NCI-H146 treated with DMSO at 0.1 percent for 48 hours (cell line): Measurements from ENCODE around the gene ETV5.
A peak's percentile ranks its signal among the peaks of the same experiment; 100 is the strongest.

Experiments used
- DNase-seq: peaks from one replicate; lab custom pipeline; 2025; ENCODE audit not compliant: unreplicated experiment; lab: John Stamatoyannopoulos, UW

The ETV5 gene

GRCh38 chr3:186108941-186109865, at the start of gene ETV5:
ETV5 (minus strand) TSS chr3:186109089; CDS start chr3:186105868, 3,221 bp downstream.
- peak; percentile 99 for DNase-seq

- DNase-seq = no peak
Measured at GRCh38 chr3:186154641-186155040, 45.8 kb upstream of the ETV5 start.

GRCh38 chr3:186152889-186153292, 44.0 kb upstream of the ETV5 start:
- no peak for DNase-seq

GRCh38 chr3:186152361-186152798, 43.5 kb upstream of the ETV5 start:
- no peak for DNase-seq

GRCh38 chr3:186151077-186151971, 42.4 kb upstream of the ETV5 start:
- no peak for DNase-seq

GRCh38 chr3:186150041-186150830, 41.3 kb upstream of the ETV5 start:
- no peak for DNase-seq

GRCh38 chr3:186149319-186149960, 40.6 kb upstream of the ETV5 start:
- DNase-seq = no peak

- DNase-seq = no peak
Measured at GRCh38 chr3:186144257-186144656, 35.4 kb upstream of the ETV5 start.

- DNase-seq = no peak
Measured at GRCh38 chr3:186143250-186143649, 34.4 kb upstream of the ETV5 start.

GRCh38 chr3:186142393-186142932, 33.6 kb upstream of the ETV5 start:
- no peak for DNase-seq

- no peak for DNase-seq
Measured at GRCh38 chr3:186141790-186142189, 32.9 kb upstream of the ETV5 start.

GRCh38 chr3:186138272-186138981, 29.5 kb upstream of the ETV5 start:
- DNase-seq = no peak

- no peak for DNase-seq
Measured at GRCh38 chr3:186137051-186137685, 28.3 kb upstream of the ETV5 start.

- DNase-seq = no peak
Measured at GRCh38 chr3:186133980-186134379, 25.1 kb upstream of the ETV5 start.

- no peak for DNase-seq
Measured at GRCh38 chr3:186132487-186132886, 23.6 kb upstream of the ETV5 start.

- no peak for DNase-seq
Measured at GRCh38 chr3:186129206-186129605, 20.3 kb upstream of the ETV5 start.

GRCh38 chr3:186128158-186128557, 19.3 kb upstream of the ETV5 start:
- DNase-seq = no peak

GRCh38 chr3:186127463-186127862, 18.6 kb upstream of the ETV5 start:
- DNase-seq = no peak

- no peak for DNase-seq
Measured at GRCh38 chr3:186125118-186125517, 16.2 kb upstream of the ETV5 start.
